ENCODE data around the gene OR6F1. TPM values are rescaled to one million over a fixed set of nuclear protein-coding genes. Genes with fewer than 3 reads are reported as not detected.

Gene OR6F1
- not detected in 5 replicates for total RNA-seq (2022; extraction: Qiagen RNA extraction)

DNA sequence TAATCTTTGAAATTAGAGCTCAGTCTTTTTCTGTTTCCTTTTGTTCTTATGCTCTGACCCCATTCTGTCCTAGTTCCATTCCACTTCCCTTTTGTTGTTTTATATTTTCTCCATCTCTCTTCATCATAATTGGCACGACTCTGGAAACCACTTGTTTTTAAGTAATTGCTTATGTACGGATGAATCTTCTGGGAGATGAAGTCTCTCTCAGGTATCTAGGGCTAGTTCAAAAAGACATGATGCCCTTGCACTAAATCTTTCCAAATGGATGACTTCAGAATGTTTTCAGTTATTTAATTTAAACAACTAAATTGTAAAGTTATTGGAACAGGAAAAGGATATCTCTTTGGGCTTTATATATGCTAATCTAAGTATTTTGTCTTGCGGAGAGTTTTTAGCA is at the start of gene OR6F1:
Gene OR6F1, minus strand, starts transcription at position 101 of the 400 bp plus-strand sequence. CDS start 3,891 bp downstream, outside the sequence.

DNA sequence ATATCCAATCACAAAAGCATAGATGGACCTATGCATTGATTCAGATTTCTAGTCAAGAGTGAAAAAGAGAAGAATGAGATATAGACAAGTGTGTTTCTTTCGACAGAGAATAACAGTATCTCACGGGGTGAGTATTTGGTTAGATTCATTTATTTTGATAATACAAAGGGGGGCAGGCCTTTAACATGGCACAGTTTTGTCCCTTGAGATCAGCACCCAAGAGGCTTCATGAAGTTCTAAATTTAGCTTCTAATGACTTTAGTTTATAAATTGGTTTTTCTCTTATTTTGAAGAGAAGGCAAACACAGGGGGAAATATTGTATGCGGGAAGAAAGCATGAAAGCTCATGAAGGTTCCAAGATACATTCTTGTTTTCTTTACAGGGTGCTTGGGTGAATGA is 44.0 kb upstream of the OR6F1 start, which contains the start of gene OR1C1:
Gene OR1C1, minus strand, starts transcription at position 101 of the 400 bp plus-strand sequence. CDS start 2,150 bp downstream, outside the sequence.

DNA sequence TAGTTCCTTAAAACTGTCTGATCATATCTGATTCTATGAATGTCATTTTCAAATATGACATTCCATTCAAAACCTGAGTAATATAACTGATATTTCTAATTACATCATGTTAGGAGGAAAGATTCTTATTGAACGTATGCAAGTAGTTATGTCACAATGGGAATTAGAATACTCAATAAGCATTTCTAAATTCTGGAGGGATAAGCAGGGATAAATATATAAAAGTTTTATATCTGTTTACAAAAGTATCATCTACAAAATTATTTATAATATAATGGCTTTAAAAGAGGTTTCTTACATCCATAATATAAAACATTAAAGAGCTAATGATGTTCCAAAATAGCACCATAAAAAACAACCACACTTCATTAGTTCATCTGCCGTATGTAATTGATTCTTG is 31.6 kb upstream of the OR6F1 start, which contains the start of gene OR14A2:
Gene OR14A2, minus strand, starts transcription at position 101 of the 400 bp plus-strand sequence.

DNA sequence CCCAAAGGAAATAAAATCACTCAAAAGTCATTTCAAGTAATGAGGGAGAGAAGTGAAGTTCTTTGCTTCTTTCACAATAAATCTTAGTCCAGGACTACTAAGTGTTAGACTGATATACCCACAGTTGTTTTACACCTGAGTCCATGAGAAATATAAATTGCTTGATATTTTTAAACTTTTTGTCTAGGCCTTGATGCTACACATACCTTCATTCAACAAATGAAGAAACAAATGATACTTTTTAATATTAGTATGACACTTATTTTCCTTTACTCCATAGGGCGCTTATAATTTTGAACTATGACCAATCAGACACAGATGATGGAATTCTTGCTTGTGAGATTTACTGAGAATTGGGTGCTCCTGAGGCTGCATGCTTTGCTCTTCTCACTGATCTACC is 21.9 kb upstream of the OR6F1 start, which contains the start of gene OR14K1:
Gene OR14K1, plus strand, starts transcription at position 301 of the 400 bp plus-strand sequence. Its CDS starts 0 bp downstream, at position 301.

DNA sequence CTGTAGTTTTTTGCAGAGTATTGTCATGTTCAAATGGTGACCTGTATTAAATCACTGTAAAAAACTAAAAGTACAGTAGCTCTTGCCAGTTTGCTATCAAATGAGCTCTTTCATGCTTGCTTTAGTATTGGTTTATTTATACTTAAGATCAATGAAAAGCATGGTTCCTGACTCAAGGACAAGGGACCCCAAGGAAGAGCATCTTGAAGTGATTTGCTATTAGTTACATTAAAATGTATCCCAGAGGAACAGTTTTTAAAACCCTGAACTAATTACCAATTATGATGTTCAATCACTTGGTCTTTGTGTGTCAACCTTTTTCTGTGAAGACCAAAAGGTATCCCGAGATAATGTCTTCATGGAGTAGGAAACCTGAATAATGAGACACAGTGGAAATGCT is 36.8 kb downstream of the OR6F1 start, which contains the start of gene OR13G1:
Gene OR13G1, minus strand, starts transcription at position 101 of the 400 bp plus-strand sequence. CDS start 6,698 bp downstream, outside the sequence.

Other genes with a start within 250 kb of the OR6F1 start
- not detected in 5 replicates for gene OR2C3, start 180.2 kb downstream of the OR6F1 start, total RNA-seq (2022; extraction: Qiagen RNA extraction)
- not detected in 5 replicates for gene GCSAML, start 167.5 kb downstream of the OR6F1 start, total RNA-seq (2022; extraction: Qiagen RNA extraction)
- gene OR2G2, start 128.3 kb downstream of the OR6F1 start, total RNA-seq (2022; extraction: Qiagen RNA extraction) = not detected in 5 replicates
- not detected in 5 replicates for gene OR2G3, start 111.1 kb downstream of the OR6F1 start, total RNA-seq (2022; extraction: Qiagen RNA extraction)
- not detected in 5 replicates for gene OR13G1, start 36.9 kb downstream of the OR6F1 start, total RNA-seq (2022; extraction: Qiagen RNA extraction)
- gene OR14K1, start 22.0 kb upstream of the OR6F1 start, total RNA-seq (2022; extraction: Qiagen RNA extraction) = not detected in 5 replicates
- not detected in 5 replicates for gene OR14A2, start 31.5 kb upstream of the OR6F1 start, total RNA-seq (2022; extraction: Qiagen RNA extraction)
- not detected in 5 replicates for gene OR1C1, start 43.9 kb upstream of the OR6F1 start, total RNA-seq (2022; extraction: Qiagen RNA extraction)
- gene OR14A16, start 107.5 kb upstream of the OR6F1 start, total RNA-seq (2022; extraction: Qiagen RNA extraction) = not detected in 5 replicates
- gene OR11L1, start 125.2 kb upstream of the OR6F1 start, total RNA-seq (2022; extraction: Qiagen RNA extraction) = not detected in 5 replicates
- not detected in 5 replicates for gene TRIM58, start 140.5 kb upstream of the OR6F1 start, total RNA-seq (2022; extraction: Qiagen RNA extraction)
- not detected in 5 replicates for gene OR2W3, start 178.9 kb upstream of the OR6F1 start, total RNA-seq (2022; extraction: Qiagen RNA extraction)
- not detected in 5 replicates for gene OR2T8, start 203.6 kb upstream of the OR6F1 start, total RNA-seq (2022; extraction: Qiagen RNA extraction)
- not detected in 5 replicates for gene OR2AJ1, start 208.2 kb upstream of the OR6F1 start, total RNA-seq (2022; extraction: Qiagen RNA extraction)
- gene OR2L8, start 232.2 kb upstream of the OR6F1 start, total RNA-seq (2022; extraction: Qiagen RNA extraction) = not detected in 5 replicates
- not detected in 5 replicates for gene OR2AK2, start 248.6 kb upstream of the OR6F1 start, total RNA-seq (2022; extraction: Qiagen RNA extraction)

Data from A549 treated with CORT108297 at 1 μM for 4 hours (cell line).